HFFc6 (cell line): ENCODE measurements around the gene DNAJC5. TPM values are rescaled to one million over a fixed set of nuclear protein-coding genes. Genes with fewer than 3 reads are reported as not detected.

Source experiments
- DNase-seq: peaks from one replicate; pipeline ENCODE4 v3.0.0-alpha.2; 2018
- H3K27ac Mint-ChIP-seq: 2 replicates; pipeline ENCODE4 v1.8.0; 2020; ENCODE audit warnings: mild to moderate bottlenecking, mixed read lengths
- H3K27me3 Mint-ChIP-seq: 2 replicates; pipeline ENCODE4 v1.8.0; 2021; ENCODE audit warnings: mild to moderate bottlenecking, moderate library complexity, mixed read lengths; ENCODE audit not compliant: insufficient read depth
- H3K36me3 Mint-ChIP-seq: 2 replicates; pipeline ENCODE4 v1.8.0; 2021; ENCODE audit warnings: low read depth, mixed read lengths
- H3K4me1 Mint-ChIP-seq: 2 replicates; pipeline ENCODE4 v1.8.0; 2020; ENCODE audit warnings: low read depth, mixed read lengths
- H3K4me3 Mint-ChIP-seq: 2 replicates; pipeline ENCODE4 v1.8.0; 2020; ENCODE audit warnings: mild to moderate bottlenecking, moderate library complexity, mixed read lengths
- H3K9me3 Mint-ChIP-seq: 2 replicates; pipeline ENCODE4 v1.8.0; 2020; ENCODE audit warnings: mild to moderate bottlenecking, mixed read lengths
- total RNA-seq, 6 experiments: library from RNA; stranded (reverse); fragmentation: NEBNext Ultra II Directional; extraction: Animal tissue kit (Norgen Biotek cat#: 25700); gene quantifications; 2 replicates in 1 of 6; 3 replicates in 5 of 6; pipeline ENCODE4 v1.2.3, GENCODE V29; 2021
- TF ChIP-seq, protein P1 (sequence below): fragments of 200-600 bp; sonication (generic); IDR thresholded peaks from 2 replicates; pipeline ENCODE4 v1.5.0; 2021; ENCODE audit warnings: antibody characterized with exemption, mild to moderate bottlenecking

Gene DNAJC5
- total RNA-seq, 6 experiments from 2014 or later: 52.0 to 65.8 (median 56.2) TPM

DNA sequence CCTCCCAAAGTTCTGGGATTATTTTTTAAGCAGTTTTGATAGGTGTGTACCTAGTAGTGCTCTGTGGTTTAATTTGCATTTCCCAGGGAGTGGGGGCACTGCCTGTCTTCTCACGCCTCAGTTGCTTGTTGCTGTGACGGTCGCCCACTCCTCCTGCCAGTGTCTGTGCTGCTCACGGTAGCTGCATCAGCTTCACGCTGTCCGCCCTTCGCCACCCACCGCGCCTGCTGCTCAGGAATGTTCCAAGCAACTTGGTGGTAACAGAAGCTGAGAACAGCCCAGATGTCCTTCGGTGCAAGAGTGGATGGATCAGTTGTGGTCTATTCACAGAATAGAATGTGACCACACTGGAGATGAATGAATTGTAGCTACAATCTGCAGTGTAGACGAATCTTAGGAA lies 22.9 kb downstream of the DNAJC5 start:
- DNase-seq: no peak
- H3K9me3 Mint-ChIP-seq: 0 out of 2 replicates have a peak, but pooled peaks cover 4% of the 10 kb centered on the region
- no peaks in the 10 kb centered on the region for H3K27me3 Mint-ChIP-seq
- no peak overlapping the region for H3K4me3 Mint-ChIP-seq
- peaks cover 23% of the 10 kb centered on the region for H3K36me3 Mint-ChIP-seq
- no peak overlapping the region for H3K27ac Mint-ChIP-seq
- H3K4me1 Mint-ChIP-seq: no peaks in the 10 kb centered on the region
- TF ChIP-seq, protein P1, sequence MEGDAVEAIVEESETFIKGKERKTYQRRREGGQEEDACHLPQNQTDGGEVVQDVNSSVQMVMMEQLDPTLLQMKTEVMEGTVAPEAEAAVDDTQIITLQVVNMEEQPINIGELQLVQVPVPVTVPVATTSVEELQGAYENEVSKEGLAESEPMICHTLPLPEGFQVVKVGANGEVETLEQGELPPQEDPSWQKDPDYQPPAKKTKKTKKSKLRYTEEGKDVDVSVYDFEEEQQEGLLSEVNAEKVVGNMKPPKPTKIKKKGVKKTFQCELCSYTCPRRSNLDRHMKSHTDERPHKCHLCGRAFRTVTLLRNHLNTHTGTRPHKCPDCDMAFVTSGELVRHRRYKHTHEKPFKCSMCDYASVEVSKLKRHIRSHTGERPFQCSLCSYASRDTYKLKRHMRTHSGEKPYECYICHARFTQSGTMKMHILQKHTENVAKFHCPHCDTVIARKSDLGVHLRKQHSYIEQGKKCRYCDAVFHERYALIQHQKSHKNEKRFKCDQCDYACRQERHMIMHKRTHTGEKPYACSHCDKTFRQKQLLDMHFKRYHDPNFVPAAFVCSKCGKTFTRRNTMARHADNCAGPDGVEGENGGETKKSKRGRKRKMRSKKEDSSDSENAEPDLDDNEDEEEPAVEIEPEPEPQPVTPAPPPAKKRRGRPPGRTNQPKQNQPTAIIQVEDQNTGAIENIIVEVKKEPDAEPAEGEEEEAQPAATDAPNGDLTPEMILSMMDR: no peak

- Mint-ChIP-seq H3K4me1 (peaks cover 6% of the 10 kb centered on the region; the same call in 1 of the 2 replicates), H3K27me3 (no peaks in the 10 kb centered on the region), H3K27ac (no peak overlapping the region), H3K36me3 (peaks cover 23% of the 10 kb centered on the region), H3K4me3 (no peak overlapping the region), H3K9me3 (0 out of 2 replicates have a peak, but pooled peaks cover 4% of the 10 kb centered on the region)
- TF ChIP-seq, protein P1: no peak
- DNase-seq: no peak
Observed at GRCh38 chr20:63919130-63919529, 24.2 kb downstream of the DNAJC5 start.

GRCh38 chr20:63920226-63920625 lies 25.3 kb downstream of the DNAJC5 start:
- TF ChIP-seq, protein P1: no peak
- no peak overlapping the region for H3K27ac Mint-ChIP-seq
- H3K27me3 Mint-ChIP-seq: peaks cover under 1% of the 10 kb centered on the region; the same call in 1 of the 2 replicates
- H3K9me3 Mint-ChIP-seq: 0 out of 2 replicates have a peak, but pooled peaks cover 4% of the 10 kb centered on the region
- no peak overlapping the region for H3K4me3 Mint-ChIP-seq
- H3K36me3 Mint-ChIP-seq: peaks cover 18% of the 10 kb centered on the region
- DNase-seq: no peak
- peaks cover 8% of the 10 kb centered on the region; the same call in 1 of the 2 replicates for H3K4me1 Mint-ChIP-seq

DNA sequence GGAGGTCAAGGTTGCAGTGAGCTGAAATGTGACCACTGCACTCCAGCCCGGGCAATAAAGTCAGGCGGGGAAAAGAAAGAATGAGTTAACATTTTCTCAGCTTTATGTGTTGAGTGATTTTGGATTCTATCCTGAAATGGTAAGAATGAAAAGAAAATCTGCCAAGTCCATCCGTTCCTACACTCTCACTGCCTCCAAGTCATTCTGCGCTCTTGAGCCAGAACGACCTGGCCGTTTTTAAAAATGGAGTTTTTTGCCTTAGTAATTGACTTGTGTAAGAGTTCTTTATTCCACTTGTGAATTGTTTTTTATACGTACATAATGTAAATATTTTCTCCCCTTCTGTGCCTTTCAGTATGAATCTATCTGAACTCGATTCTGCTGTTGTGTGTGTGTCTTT lies 28.7 kb downstream of the DNAJC5 start:
- Mint-ChIP-seq H3K4me1 (peaks cover 8% of the 10 kb centered on the region; the same call in 1 of the 2 replicates), H3K9me3 (no peaks in the 10 kb centered on the region), H3K27ac (no peak overlapping the region), H3K36me3 (peaks cover 19% of the 10 kb centered on the region), H3K27me3 (peaks cover 2% of the 10 kb centered on the region; the same call in 1 of the 2 replicates), H3K4me3 (no peak overlapping the region)
- DNase-seq: no peak
- TF ChIP-seq, protein P1: no peak

DNA sequence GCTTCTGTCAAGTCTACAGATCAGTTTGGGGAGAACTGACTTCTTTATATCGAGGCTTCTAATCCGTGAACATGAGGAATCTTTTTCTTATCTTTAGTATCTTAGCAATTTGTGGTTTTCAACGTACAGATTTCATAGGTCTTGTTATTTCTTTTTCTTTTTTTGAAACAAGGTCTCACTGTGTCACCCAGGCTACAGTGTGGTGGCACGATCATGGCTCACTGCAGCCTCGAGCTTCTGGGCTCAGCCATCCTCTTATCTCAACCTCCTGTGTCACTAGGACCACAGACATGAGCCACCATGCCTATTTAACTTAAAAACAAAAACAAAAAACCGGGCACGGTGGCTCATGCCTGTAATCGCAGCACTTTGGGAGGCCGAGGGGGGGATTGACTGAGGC lies 29.3 kb downstream of the DNAJC5 start:
- DNase-seq: no peak
- TF ChIP-seq, protein P1: no peak
- H3K27ac Mint-ChIP-seq: no peak overlapping the region
- peaks cover 8% of the 10 kb centered on the region; the same call in 1 of the 2 replicates for H3K4me1 Mint-ChIP-seq
- no peak overlapping the region for H3K4me3 Mint-ChIP-seq
- peaks cover 24% of the 10 kb centered on the region for H3K36me3 Mint-ChIP-seq
- no peaks in the 10 kb centered on the region for H3K9me3 Mint-ChIP-seq
- H3K27me3 Mint-ChIP-seq: peaks cover 2% of the 10 kb centered on the region; the same call in 1 of the 2 replicates
